ENCODE measurements around the gene CGB5.

The CGB5 gene

GRCh38 chr19:49057636-49058234, 14.1 kb downstream of the CGB5 start, which contains the start of gene CGB7:
Gene CGB7 (minus strand): TSS chr19:49057749. CDS start chr19:49055375, 2,374 bp downstream.
- DNase-seq (ENCODE audit: low spot score) = peak; percentile 6

- no peak for DNase-seq (ENCODE audit: low spot score)
Observed at GRCh38 chr19:49058562-49058961, 14.9 kb downstream of the CGB5 start.

GRCh38 chr19:49059053-49059452, 15.4 kb downstream of the CGB5 start:
- no peak for DNase-seq (ENCODE audit: low spot score)

- no peak for DNase-seq (ENCODE audit: low spot score)
Observed at GRCh38 chr19:49061000-49061399, 17.4 kb downstream of the CGB5 start.

- DNase-seq (ENCODE audit: low spot score) = no peak
Observed at GRCh38 chr19:49061445-49061844, 17.8 kb downstream of the CGB5 start.

GRCh38 chr19:49064029-49064629, 20.5 kb downstream of the CGB5 start:
- no peak for DNase-seq (ENCODE audit: low spot score)

- DNase-seq (ENCODE audit: low spot score) = no peak
Observed at GRCh38 chr19:49064768-49065611, 21.3 kb downstream of the CGB5 start, which contains the start of gene NTF4. Gene NTF4 (minus strand): TSS chr19:49064818. CDS start chr19:49061997, 2,821 bp downstream.

GRCh38 chr19:49065905-49066512, 22.4 kb downstream of the CGB5 start:
- DNase-seq (ENCODE audit: low spot score) = no peak

GRCh38 chr19:49067554-49067953, 23.9 kb downstream of the CGB5 start:
- DNase-seq (ENCODE audit: low spot score) = no peak

GRCh38 chr19:49069026-49069425, 25.4 kb downstream of the CGB5 start:
- DNase-seq (ENCODE audit: low spot score) = no peak

GRCh38 chr19:49070416-49070815, 26.8 kb downstream of the CGB5 start:
- DNase-seq (ENCODE audit: low spot score) = no peak

- DNase-seq (ENCODE audit: low spot score) = no peak
Observed at GRCh38 chr19:49071860-49072547, 28.4 kb downstream of the CGB5 start.

GRCh38 chr19:49073514-49074378, 30.1 kb downstream of the CGB5 start:
- no peak for DNase-seq (ENCODE audit: low spot score)

- DNase-seq (ENCODE audit: low spot score) = peak; percentile 54
Observed at GRCh38 chr19:49074869-49075268, 31.2 kb downstream of the CGB5 start.

GRCh38 chr19:49080392-49080791, 36.7 kb downstream of the CGB5 start:
- DNase-seq (ENCODE audit: low spot score) = no peak

GRCh38 chr19:49081273-49081672, 37.6 kb downstream of the CGB5 start:
- no peak for DNase-seq (ENCODE audit: low spot score)

- DNase-seq (ENCODE audit: low spot score) = no peak
Observed at GRCh38 chr19:49084206-49085019, 40.8 kb downstream of the CGB5 start.

GRCh38 chr19:49085020-49085867, 41.6 kb downstream of the CGB5 start, which contains the start of gene SNRNP70:
Gene SNRNP70 (plus strand): TSS chr19:49085451. CDS start chr19:49086415, 964 bp downstream.
- DNase-seq (ENCODE audit: low spot score) = peak; percentile 98

- DNase-seq (ENCODE audit: low spot score) = no peak
Observed at GRCh38 chr19:49085868-49086232, 42.2 kb downstream of the CGB5 start.

Measured in globus pallidus (tissue), 1 donor.